Lower leg skin (tissue), 3 donors: ENCODE measurements around the gene PPP1R9B.

Source experiments
- CTCF ChIP-seq, 3 donors: fragments of 450-650 bp; IDR thresholded peaks; one replicate each; pipeline ENCODE4 v1.5.1; 2016; ENCODE audit warnings: antibody characterized with exemption in 3 of 3, mild to moderate bottlenecking in 3 of 3, moderate library complexity in 2 of 3
- POLR2A ChIP-seq, 2 donors: fragments of 450-650 bp; IDR thresholded peaks; one replicate each; pipeline ENCODE4 v1.6.1; 2016 to 2017; ENCODE audit warnings: antibody characterized with exemption in 2 of 2, mild to moderate bottlenecking in 1 of 2, moderate library complexity in 1 of 2

GRCh38 chr17:50165867-50166517, 15.5 kb upstream of the PPP1R9B start, which contains the start of gene SGCA:
- no peak for TF ChIP-seq CTCF (IDR thresholded peaks at IDR 0.05)
- TF ChIP-seq POLR2A (IDR thresholded peaks at IDR 0.05), result no peak
